K562 (cell line): ENCODE measurements around the gene TBC1D5. TPM values are rescaled to one million over a fixed set of nuclear protein-coding genes. Genes with fewer than 3 reads are reported as not detected.
"Not testable (repeated sequence)": the region's sequence is repeated elsewhere in the genome, so short reads cannot be mapped to it uniquely, and the experiment has no call there.

Experiments
- CBX3 ChIP-seq, 2 experiments: IDR thresholded peaks; 1 replicate in 1 of 2; 2 replicates in 1 of 2; pipeline ENCODE4 v1.6.1; 2012; ENCODE audit warnings: inconsistent platforms in 2 of 2, low read length in 2 of 2, borderline replicate concordance in 1 of 2, control low read depth in 1 of 2
- KLF16 ChIP-seq: IDR thresholded peaks from 2 replicates; pipeline ENCODE4 v1.6.1; 2016; ENCODE audit warnings: antibody characterized with exemption
- ZBTB7A ChIP-seq: IDR thresholded peaks from 2 replicates; pipeline ENCODE4 v1.6.1; 2011; ENCODE audit warnings: low read depth, mild to moderate bottlenecking, low read length, moderate library complexity, borderline replicate concordance; ENCODE audit not compliant: control insufficient read depth
- polyA plus RNA-seq, 8 experiments: library from polyadenylated mRNA; depleted of rRNA in 4 of 8; stranded (reverse) in 5 of 8; unstranded in 3 of 8; fragments of >200 nt; fragmentation: Nextera tagmentation in 2 of 8; fragmentation: Illumina TruSeq in 1 of 8; extraction: Ambion mirVana in 2 of 8; extraction: Trizol in 1 of 8; gene quantifications; 2 replicates each; pipeline versions ENCODE4 v1.2.1 to v1.2.3, GENCODE V29; 2011 to 2014; ENCODE audit warnings: inconsistent platforms in 1 of 8, missing spikeins in 1 of 8
- total RNA-seq, 7 experiments: library from RNA; depleted of rRNA in 6 of 7; stranded (reverse); fragments of >200 nt in 6 of 7; fragmentation: Illumina TruSeq in 2 of 7; extraction: Trizol in 2 of 7; gene quantifications; 2 replicates each; pipeline versions ENCODE4 v1.2.1 to v1.2.3, GENCODE V29; 2011 to 2021; ENCODE audit warnings: low replicate concordance in 1 of 7
- TF ChIP-seq, protein P1 (sequence below), 2 experiments: fragments of 450-650 bp in 1 of 2; sonication (generic) in 1 of 2; formaldehyde crosslinking in 1 of 2; IDR thresholded peaks; 2 replicates each; pipeline versions ENCODE4 v1.7.1 to v1.9.0; 2016 to 2022; ENCODE audit warnings: inconsistent platforms in 1 of 2, mild to moderate bottlenecking in 1 of 2, missing genetic modification reagents in 1 of 2
- TF ChIP-seq, protein P2 (sequence below): fragments of 450-650 bp; IDR thresholded peaks from 2 replicates; pipeline ENCODE4 v1.7.0; 2016; ENCODE audit warnings: borderline replicate concordance

Gene TBC1D5
- total and polyA plus RNA-seq, 9 of the 15 experiments (the other 6 are each of a cell fraction or from before 2014, with no cell fraction given) = 2.9 to 38.1 (median 25.6) TPM

DNA sequence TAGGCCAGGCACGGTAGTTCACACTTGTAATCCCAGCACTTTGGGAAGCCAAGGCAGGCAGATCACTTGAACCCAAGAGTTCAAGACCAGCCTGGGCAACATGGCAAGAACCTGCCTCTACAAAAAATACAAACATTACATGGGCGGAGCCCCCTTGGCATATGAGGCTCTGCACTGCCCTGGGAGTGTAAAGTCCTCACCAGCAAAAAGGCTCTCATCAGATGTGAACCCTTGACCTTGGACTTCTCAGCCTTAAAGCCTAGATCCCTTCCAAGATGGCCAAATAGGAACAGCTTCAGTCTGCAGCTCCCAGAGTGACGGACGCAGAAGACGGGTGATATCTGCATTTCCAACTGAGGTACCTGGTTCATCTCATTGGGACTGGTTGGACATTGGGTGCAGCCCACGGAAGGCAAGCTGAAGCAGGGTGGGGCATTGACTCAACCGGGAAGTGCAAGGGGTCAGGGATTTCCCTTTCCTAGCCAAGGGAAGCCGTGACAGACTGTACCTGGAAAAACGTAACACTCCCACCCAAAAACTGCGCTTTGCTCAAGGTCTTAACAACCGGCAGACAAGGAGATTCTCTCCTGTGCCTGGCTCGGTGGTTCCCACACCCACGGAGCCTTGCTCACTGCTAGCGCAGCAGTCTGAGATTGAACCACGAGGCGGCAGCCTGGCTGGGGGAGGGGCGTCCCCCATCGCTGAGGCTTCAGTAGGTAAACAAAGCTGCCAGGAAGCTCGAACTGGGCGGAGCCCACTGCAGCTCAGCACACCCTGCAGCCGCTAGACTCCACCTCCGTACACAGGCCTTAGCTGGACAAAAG, 49.4 kb downstream of the TBC1D5 start (continued):
- TF ChIP-seq, protein P1, sequence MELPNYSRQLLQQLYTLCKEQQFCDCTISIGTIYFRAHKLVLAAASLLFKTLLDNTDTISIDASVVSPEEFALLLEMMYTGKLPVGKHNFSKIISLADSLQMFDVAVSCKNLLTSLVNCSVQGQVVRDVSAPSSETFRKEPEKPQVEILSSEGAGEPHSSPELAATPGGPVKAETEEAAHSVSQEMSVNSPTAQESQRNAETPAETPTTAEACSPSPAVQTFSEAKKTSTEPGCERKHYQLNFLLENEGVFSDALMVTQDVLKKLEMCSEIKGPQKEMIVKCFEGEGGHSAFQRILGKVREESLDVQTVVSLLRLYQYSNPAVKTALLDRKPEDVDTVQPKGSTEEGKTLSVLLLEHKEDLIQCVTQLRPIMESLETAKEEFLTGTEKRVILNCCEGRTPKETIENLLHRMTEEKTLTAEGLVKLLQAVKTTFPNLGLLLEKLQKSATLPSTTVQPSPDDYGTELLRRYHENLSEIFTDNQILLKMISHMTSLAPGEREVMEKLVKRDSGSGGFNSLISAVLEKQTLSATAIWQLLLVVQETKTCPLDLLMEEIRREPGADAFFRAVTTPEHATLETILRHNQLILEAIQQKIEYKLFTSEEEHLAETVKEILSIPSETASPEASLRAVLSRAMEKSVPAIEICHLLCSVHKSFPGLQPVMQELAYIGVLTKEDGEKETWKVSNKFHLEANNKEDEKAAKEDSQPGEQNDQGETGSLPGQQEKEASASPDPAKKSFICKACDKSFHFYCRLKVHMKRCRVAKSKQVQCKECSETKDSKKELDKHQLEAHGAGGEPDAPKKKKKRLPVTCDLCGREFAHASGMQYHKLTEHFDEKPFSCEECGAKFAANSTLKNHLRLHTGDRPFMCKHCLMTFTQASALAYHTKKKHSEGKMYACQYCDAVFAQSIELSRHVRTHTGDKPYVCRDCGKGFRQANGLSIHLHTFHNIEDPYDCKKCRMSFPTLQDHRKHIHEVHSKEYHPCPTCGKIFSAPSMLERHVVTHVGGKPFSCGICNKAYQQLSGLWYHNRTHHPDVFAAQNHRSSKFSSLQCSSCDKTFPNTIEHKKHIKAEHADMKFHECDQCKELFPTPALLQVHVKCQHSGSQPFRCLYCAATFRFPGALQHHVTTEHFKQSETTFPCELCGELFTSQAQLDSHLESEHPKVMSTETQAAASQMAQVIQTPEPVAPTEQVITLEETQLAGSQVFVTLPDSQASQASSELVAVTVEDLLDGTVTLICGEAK (IDR thresholded peaks at IDR 0.05) = peak; percentile 51; the same call in 1 of the 2 replicates
- TF ChIP-seq, protein P1 (CRISPR knock-in tag; IDR thresholded peaks at IDR 0.05) = not testable (repeated sequence)
- TF ChIP-seq KLF16 (peak; percentile 52), ZBTB7A (peak; percentile 52; the same call in 1 of the 2 replicates), CBX3 (IDR thresholded peaks at IDR 0.05; ENCODE audit: borderline replicate concordance in 1 of 2, low read length in 2 of 2) (peak in 1 of 2 experiments; percentile 55; a peak in 1 of 3 replicates)
- TF ChIP-seq, protein P2, sequence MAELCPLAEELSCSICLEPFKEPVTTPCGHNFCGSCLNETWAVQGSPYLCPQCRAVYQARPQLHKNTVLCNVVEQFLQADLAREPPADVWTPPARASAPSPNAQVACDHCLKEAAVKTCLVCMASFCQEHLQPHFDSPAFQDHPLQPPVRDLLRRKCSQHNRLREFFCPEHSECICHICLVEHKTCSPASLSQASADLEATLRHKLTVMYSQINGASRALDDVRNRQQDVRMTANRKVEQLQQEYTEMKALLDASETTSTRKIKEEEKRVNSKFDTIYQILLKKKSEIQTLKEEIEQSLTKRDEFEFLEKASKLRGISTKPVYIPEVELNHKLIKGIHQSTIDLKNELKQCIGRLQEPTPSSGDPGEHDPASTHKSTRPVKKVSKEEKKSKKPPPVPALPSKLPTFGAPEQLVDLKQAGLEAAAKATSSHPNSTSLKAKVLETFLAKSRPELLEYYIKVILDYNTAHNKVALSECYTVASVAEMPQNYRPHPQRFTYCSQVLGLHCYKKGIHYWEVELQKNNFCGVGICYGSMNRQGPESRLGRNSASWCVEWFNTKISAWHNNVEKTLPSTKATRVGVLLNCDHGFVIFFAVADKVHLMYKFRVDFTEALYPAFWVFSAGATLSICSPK = 0 out of 2 replicates have a peak, but pooled peaks have one; percentile 36
